Neuronal stem cell (in vitro differentiated cells): ENCODE measurements around the gene IL36B.

Experiments
- DNase-seq: peaks from one replicate; pipeline ENCODE4 v3.0.0-alpha.2; 2013; ENCODE audit warnings: low spot score
- H2AFZ ChIP-seq: one replicate; pipeline ENCODE4 v1.6.1; 2013; ENCODE audit warnings: mild to moderate bottlenecking, low read length, inconsistent platforms
- H2AK5ac ChIP-seq: 2 replicates; pipeline ENCODE4 v1.6.1; 2013; ENCODE audit warnings: low read depth, mild to moderate bottlenecking, inconsistent platforms, low read length, moderate library complexity, mixed read lengths
- H2BK120ac ChIP-seq: 2 replicates; pipeline ENCODE4 v1.6.1; 2013; ENCODE audit warnings: low read depth, mild to moderate bottlenecking, inconsistent platforms, low read length, moderate library complexity, mixed read lengths
- H2BK12ac ChIP-seq: one replicate; pipeline ENCODE4 v1.6.1; 2013; ENCODE audit warnings: low read length, inconsistent platforms
- H2BK15ac ChIP-seq: 2 replicates; pipeline ENCODE4 v1.6.1; 2013; ENCODE audit warnings: mild to moderate bottlenecking, low read length, inconsistent platforms, mixed read lengths
- H2BK5ac ChIP-seq: one replicate; pipeline ENCODE4 v1.6.1; 2013; ENCODE audit warnings: inconsistent platforms, mild to moderate bottlenecking, low read length, moderate library complexity
- H3K14ac ChIP-seq: one replicate; pipeline ENCODE4 v1.6.1; 2013; ENCODE audit warnings: low read length, inconsistent platforms
- H3K18ac ChIP-seq: 2 replicates; pipeline ENCODE4 v1.6.1; 2013; ENCODE audit warnings: low read length, inconsistent platforms
- H3K23ac ChIP-seq: 2 replicates; pipeline ENCODE4 v1.6.1; 2013; ENCODE audit warnings: low read depth, mild to moderate bottlenecking, mixed read lengths, low read length, inconsistent platforms; ENCODE audit not compliant: poor library complexity
- H3K27ac ChIP-seq: replicated peaks from 3 replicates; pipeline ENCODE4 v1.5.1; 2013; ENCODE audit warnings: low read length, inconsistent platforms
- H3K27me3 ChIP-seq, 3 experiments: 2 replicates each; pipeline ENCODE4 v1.6.1; 2013; ENCODE audit warnings: low read length in 3 of 3, mild to moderate bottlenecking in 2 of 3, inconsistent platforms in 1 of 3, low read depth in 1 of 3, mixed read lengths in 1 of 3, moderate library complexity in 1 of 3; ENCODE audit not compliant: control insufficient read depth in 3 of 3, insufficient read depth in 3 of 3
- H3K36me3 ChIP-seq, 2 donors: replicated peaks in 1 of 2; 2 replicates each; pipeline ENCODE4 v1.6.1; 2013; ENCODE audit warnings: low read length in 2 of 2; ENCODE audit not compliant: control insufficient read depth in 2 of 2, insufficient read depth in 2 of 2
- H3K4ac ChIP-seq: 2 replicates; pipeline ENCODE4 v1.6.1; 2013; ENCODE audit warnings: inconsistent platforms, mild to moderate bottlenecking, low read length, moderate library complexity
- H3K4me1 ChIP-seq, 2 donors: 1 replicate in 1 of 2; 2 replicates in 1 of 2; pipeline ENCODE4 v1.6.1; 2013; ENCODE audit warnings: low read length in 2 of 2, low read depth in 1 of 2; ENCODE audit not compliant: control insufficient read depth in 2 of 2, insufficient read depth in 1 of 2
- H3K4me2 ChIP-seq: one replicate; pipeline ENCODE4 v1.6.1; 2013; ENCODE audit warnings: mild to moderate bottlenecking, low read length, inconsistent platforms; ENCODE audit not compliant: insufficient read depth, poor library complexity, severe bottlenecking
- H3K4me3 ChIP-seq, 2 donors: 2 replicates each; pipeline ENCODE4 v1.5.1; 2013; ENCODE audit warnings: low read length in 2 of 2, mild to moderate bottlenecking in 2 of 2, inconsistent platforms in 1 of 2, moderate library complexity in 1 of 2
- H3K79me1 ChIP-seq: one replicate; pipeline ENCODE4 v1.6.1; 2013; ENCODE audit warnings: low read depth, mild to moderate bottlenecking, inconsistent platforms, low read length, moderate library complexity
- H3K9ac ChIP-seq: one replicate; pipeline ENCODE4 v1.6.1; 2013; ENCODE audit warnings: mild to moderate bottlenecking, low read depth, low read length, inconsistent platforms; ENCODE audit not compliant: poor library complexity
- H3K9me3 ChIP-seq, 2 donors: replicated peaks in 1 of 2; 2 replicates each; pipeline versions ENCODE3 to v1.6.1; 2013; ENCODE audit warnings: low read length in 2 of 2, mild to moderate bottlenecking in 2 of 2, inconsistent platforms in 1 of 2, low read depth in 1 of 2, mixed read lengths in 1 of 2, moderate library complexity in 1 of 2; ENCODE audit not compliant: control insufficient read depth in 2 of 2, insufficient read depth in 1 of 2
- H4K8ac ChIP-seq: one replicate; pipeline ENCODE4 v1.6.1; 2013; ENCODE audit warnings: low read depth, mild to moderate bottlenecking, inconsistent platforms, low read length, moderate library complexity
- H4K91ac ChIP-seq: one replicate; pipeline ENCODE4 v1.6.1; 2013; ENCODE audit warnings: low read length, low read depth, mild to moderate bottlenecking, inconsistent platforms; ENCODE audit not compliant: poor library complexity
- WGBS, 2 donors: extraction: QIAGEN DNeasy Blood & Tissue Kit; methylation state at CpG; one replicate each; pipeline ENCODE4 v1.1.7; 2013; ENCODE audit warnings: missing lambda C conversion rate in 2 of 2, mixed read lengths in 1 of 2; ENCODE audit not compliant: insufficient read length in 2 of 2, insufficient replicate concordance in 1 of 2; ENCODE audit errors: extremely low coverage in 2 of 2; 5-methylcytosine and 5-hydroxymethylcytosine counted together

Gene IL36B

DNA sequence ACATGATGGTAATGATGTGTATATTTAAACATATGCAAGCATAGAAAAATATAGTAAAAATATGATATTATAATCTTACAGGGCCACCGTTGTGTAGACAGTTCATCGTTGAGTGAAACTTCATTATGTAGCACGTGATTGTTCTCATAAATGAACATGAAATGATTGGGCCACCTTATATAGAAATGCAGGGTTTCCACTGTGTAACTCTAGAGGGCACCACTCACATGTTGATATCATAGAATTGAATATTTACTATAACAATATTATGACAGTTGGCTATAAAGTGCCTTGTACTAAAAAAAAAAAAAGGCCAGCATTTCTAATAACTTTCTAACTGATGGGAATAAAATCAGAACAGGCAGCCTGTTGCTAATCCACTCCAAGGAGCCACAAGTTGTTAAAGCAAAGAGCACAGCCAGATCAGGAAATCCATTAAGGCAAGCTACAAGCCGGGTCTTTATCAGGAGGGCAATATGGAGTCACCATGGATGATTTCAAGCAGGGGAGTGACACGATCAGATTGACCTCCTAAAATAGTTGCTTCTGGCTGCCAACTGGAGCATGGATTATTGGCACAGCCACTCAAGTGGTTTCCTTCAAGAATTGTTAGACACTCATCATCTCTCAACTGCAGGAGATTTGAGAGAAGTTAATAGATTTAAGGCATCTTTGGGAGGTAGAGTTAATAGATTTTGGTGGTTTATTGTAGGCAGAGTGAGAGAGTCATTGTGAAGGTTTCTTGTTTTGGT, 31.8 kb upstream of the IL36B start:
- Histone ChIP-seq H3K27me3 (peaks cover 0 to 10% (median 0%) of the 10 kb centered on the region in 3 experiments), H2BK5ac (no peak overlapping the region), H2AK5ac (no peak overlapping the region), H3K4me3 (no peak overlapping the region), H4K91ac (no peak overlapping the region), H3K36me3 (no peaks in the 10 kb centered on the region), H3K18ac (no peak overlapping the region), H2BK120ac (no peak overlapping the region), H4K8ac (no peak overlapping the region), H2BK12ac (no peak overlapping the region), H3K27ac (no peak overlapping the region), H2AFZ (no peak overlapping the region), H3K14ac (no peak overlapping the region), H3K79me1 (no peaks in the 10 kb centered on the region), H3K23ac (no peak overlapping the region), H3K4ac (no peak overlapping the region), H3K9me3 (no peaks in the 10 kb centered on the region), H2BK15ac (no peak overlapping the region), H3K4me2 (no peak overlapping the region), H3K9ac (no peak overlapping the region), H3K4me1 (no peaks in the 10 kb centered on the region)
- no peak for DNase-seq
- WGBS, 2 donors, result no CpG with 5 or more reads among the region's 5 CpGs

DNA sequence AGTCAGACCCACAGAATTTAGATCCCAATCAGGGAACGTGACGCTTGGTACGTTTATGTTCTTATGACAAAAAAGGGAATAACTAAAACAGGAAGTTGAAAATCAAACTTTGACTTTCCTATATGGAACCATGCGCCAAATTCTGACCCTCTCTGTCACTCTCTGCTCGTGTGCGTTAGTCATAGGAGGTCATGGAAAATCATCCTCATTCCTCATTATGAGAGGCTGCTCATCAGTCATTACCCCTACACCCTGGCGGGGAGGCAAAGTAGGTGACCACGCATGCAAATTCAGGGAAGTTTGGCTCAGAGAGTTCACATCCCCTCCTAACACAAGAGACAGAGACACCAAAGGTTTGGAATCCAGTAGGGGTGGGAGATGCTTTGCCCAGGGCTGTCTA, 30.6 kb upstream of the IL36B start:
- H3K9me3 ChIP-seq, result no peaks in the 10 kb centered on the region
- no peak overlapping the region for H2BK12ac ChIP-seq
- DNase-seq, result no peak
- no peak overlapping the region for H3K23ac ChIP-seq
- no peak overlapping the region for H3K14ac ChIP-seq
- H4K8ac ChIP-seq, result no peak overlapping the region
- no peak overlapping the region for H2BK15ac ChIP-seq
- no peak overlapping the region for H3K27ac ChIP-seq
- H3K4me3 ChIP-seq, result no peak overlapping the region
- no peak overlapping the region for H3K4ac ChIP-seq
- H3K9ac ChIP-seq, result no peak overlapping the region
- peaks cover 0 to 10% (median 0%) of the 10 kb centered on the region in 3 experiments for H3K27me3 ChIP-seq
- H4K91ac ChIP-seq, result no peak overlapping the region
- no peak overlapping the region for H2BK5ac ChIP-seq
- H3K79me1 ChIP-seq, result no peaks in the 10 kb centered on the region
- no peak overlapping the region for H2BK120ac ChIP-seq
- no peak overlapping the region for H2AFZ ChIP-seq
- no peak overlapping the region for H3K18ac ChIP-seq
- no CpG with 5 or more reads among the region's 8 CpGs for WGBS, 2 donors
- no peaks in the 10 kb centered on the region for H3K4me1 ChIP-seq
- H3K4me2 ChIP-seq, result no peak overlapping the region
- no peak overlapping the region for H2AK5ac ChIP-seq
- no peaks in the 10 kb centered on the region for H3K36me3 ChIP-seq

GRCh38 chr2:113081488-113082210, 29.0 kb upstream of the IL36B start:
- Histone ChIP-seq H3K9ac (no peak overlapping the region), H3K27me3 (peaks cover 0 to 10% (median 0%) of the 10 kb centered on the region in 3 experiments), H3K23ac (no peak overlapping the region), H3K36me3 (no peaks in the 10 kb centered on the region), H4K91ac (no peak overlapping the region), H2BK15ac (no peak overlapping the region), H2AFZ (no peak overlapping the region), H3K27ac (no peak overlapping the region), H3K4ac (no peak overlapping the region), H3K4me1 (peaks cover 0 to 3% of the 10 kb centered on the region in 2 donors), H3K14ac (no peak overlapping the region), H3K18ac (no peak overlapping the region), H2BK120ac (no peak overlapping the region), H3K4me2 (no peak overlapping the region), H3K79me1 (no peaks in the 10 kb centered on the region), H2BK12ac (no peak overlapping the region), H3K9me3 (no peaks in the 10 kb centered on the region), H2AK5ac (no peak overlapping the region), H3K4me3 (no peak overlapping the region), H4K8ac (no peak overlapping the region), H2BK5ac (no peak overlapping the region)
- no CpG with 5 or more reads among the region's 2 CpGs for WGBS, 2 donors
- DNase-seq, result no peak

DNA sequence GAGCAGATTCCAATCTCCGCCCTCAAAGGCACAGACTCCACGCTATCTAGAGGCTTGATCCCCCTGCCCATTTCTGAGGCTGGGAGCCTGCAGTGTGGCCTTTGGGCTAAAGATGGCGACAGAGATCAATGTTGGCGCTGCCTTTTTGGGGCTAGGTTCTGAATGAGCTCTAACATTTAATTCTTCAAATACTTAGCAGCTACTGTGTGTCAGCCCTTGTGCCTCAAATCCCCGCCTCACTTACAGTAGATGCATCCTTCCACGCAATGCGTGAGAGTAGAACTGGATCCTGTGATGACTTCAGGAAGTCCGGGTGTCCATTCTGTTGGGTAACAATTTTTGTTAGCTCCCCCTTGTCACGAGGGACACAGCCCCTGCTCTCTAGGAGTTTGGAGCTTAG, 27.5 kb upstream of the IL36B start:
- Histone ChIP-seq H4K91ac (no peak overlapping the region), H2AFZ (no peak overlapping the region), H3K9ac (no peak overlapping the region), H3K4me2 (no peak overlapping the region), H3K79me1 (no peaks in the 10 kb centered on the region), H2BK15ac (no peak overlapping the region), H2AK5ac (no peak overlapping the region), H4K8ac (no peak overlapping the region), H2BK12ac (no peak overlapping the region), H3K4me1 (peaks cover 0 to 3% of the 10 kb centered on the region in 2 donors), H3K4me3 (no peak overlapping the region), H3K23ac (no peak overlapping the region), H3K9me3 (no peaks in the 10 kb centered on the region), H3K4ac (no peak overlapping the region), H3K27ac (no peak overlapping the region), H2BK120ac (no peak overlapping the region), H3K18ac (no peak overlapping the region), H3K14ac (no peak overlapping the region), H3K27me3 (peaks cover 0 to 20% (median 0%) of the 10 kb centered on the region in 3 experiments), H2BK5ac (no peak overlapping the region), H3K36me3 (no peaks in the 10 kb centered on the region)
- DNase-seq, result peak; percentile 55
- no CpG with 5 or more reads among the region's 9 CpGs for WGBS, 2 donors
